HG03460 (cell line): ENCODE data around the gene PDE5A.

Experiments used
- ATAC-seq: cut with Tn5 transposase; IDR thresholded peaks from one replicate; pipeline ENCODE4 v1.9.1; 2021; ENCODE audit not compliant: unreplicated experiment

PDE5A gene

GRCh38 chr4:119525005-119525749 is 103.4 kb downstream of the PDE5A start:
- ATAC-seq, result no peak

GRCh38 chr4:119523399-119523798 is 105.2 kb downstream of the PDE5A start:
- ATAC-seq, result no peak

- ATAC-seq, result no peak
These were observed 107.3 kb downstream of the PDE5A start for GRCh38 chr4:119521268-119521667.

GRCh38 chr4:119518915-119519410 is 109.6 kb downstream of the PDE5A start:
- no peak for ATAC-seq

- no peak for ATAC-seq
These were observed 110.2 kb downstream of the PDE5A start for GRCh38 chr4:119518230-119518892.

- ATAC-seq, result no peak
These were observed 111.0 kb downstream of the PDE5A start for GRCh38 chr4:119517361-119518229.

GRCh38 chr4:119512398-119512797 is 116.2 kb downstream of the PDE5A start:
- no peak for ATAC-seq

- ATAC-seq, result no peak
These were observed 118.0 kb downstream of the PDE5A start for GRCh38 chr4:119510395-119511149.

- no peak for ATAC-seq
These were observed 120.3 kb downstream of the PDE5A start for GRCh38 chr4:119508281-119508680.

GRCh38 chr4:119506806-119507205 is 121.8 kb downstream of the PDE5A start:
- no peak for ATAC-seq

- ATAC-seq, result no peak
These were observed 124.0 kb downstream of the PDE5A start for GRCh38 chr4:119504616-119505015.

GRCh38 chr4:119501740-119502139 is 126.9 kb downstream of the PDE5A start:
- no peak for ATAC-seq

- ATAC-seq, result no peak
These were observed 130.1 kb downstream of the PDE5A start for GRCh38 chr4:119498527-119498926.

GRCh38 chr4:119493886-119494285 is 134.7 kb downstream of the PDE5A start:
- no peak for ATAC-seq

- ATAC-seq, result no peak
These were observed 135.2 kb downstream of the PDE5A start for GRCh38 chr4:119493419-119493818.

GRCh38 chr4:119490335-119490734 is 138.3 kb downstream of the PDE5A start:
- ATAC-seq, result peak; percentile 67

- ATAC-seq, result no peak
These were observed 139.3 kb downstream of the PDE5A start for GRCh38 chr4:119489305-119489704.

GRCh38 chr4:119480331-119480730 is 148.3 kb downstream of the PDE5A start:
- ATAC-seq, result no peak

- ATAC-seq, result no peak
These were observed 148.8 kb downstream of the PDE5A start for GRCh38 chr4:119479835-119480234.

GRCh38 chr4:119479180-119479808 is 149.3 kb downstream of the PDE5A start:
- ATAC-seq, result no peak
